HEK293T (cell line): ENCODE data around the gene CHAF1B.

ENCODE experiments used
- FOXA1 ChIP-seq: fragments of 450-650 bp; IDR thresholded peaks from 2 replicates; pipeline ENCODE4 v1.6.1; 2016; ENCODE audit warnings: mild to moderate bottlenecking
- PKNOX1 ChIP-seq: fragments of 450-650 bp; IDR thresholded peaks from 2 replicates; pipeline ENCODE4 v1.6.1; 2016
- SP1 ChIP-seq: fragments of 450-650 bp; IDR thresholded peaks from 2 replicates; pipeline ENCODE4 v1.6.1; 2017

- TF ChIP-seq FOXA1 (no peak), SP1 (no peak), PKNOX1 (no peak)
Observed at GRCh38 chr21:36433059-36433709, 48.0 kb downstream of the CHAF1B start.
